ES-I3 (cell line): ENCODE results near the gene CBFB.
"Not testable (repeated sequence)": the region's sequence is repeated elsewhere in the genome, so short reads cannot be mapped to it uniquely, and the experiment has no call there.

ENCODE experiments used
- H3K36me3 ChIP-seq: 2 replicates; pipeline ENCODE4 v1.6.1; 2013; ENCODE audit warnings: mild to moderate bottlenecking, low read length, control low read depth, moderate library complexity; ENCODE audit not compliant: insufficient read depth
- H3K4me1 ChIP-seq: 2 replicates; pipeline ENCODE4 v1.6.1; 2013; ENCODE audit warnings: mild to moderate bottlenecking, control low read depth, low read length; ENCODE audit not compliant: insufficient read depth
- H3K9ac ChIP-seq: 2 replicates; pipeline ENCODE4 v1.6.1; 2013; ENCODE audit warnings: low read depth, mild to moderate bottlenecking, low read length, moderate library complexity
- H3K9me3 ChIP-seq: 2 replicates; pipeline ENCODE4 v1.6.1; 2013; ENCODE audit warnings: mild to moderate bottlenecking, low read length, moderate library complexity; ENCODE audit not compliant: control insufficient read depth, insufficient read depth

The CBFB gene

GRCh38 chr16:67028696-67029253, at the start of gene CBFB:
Gene CBFB (plus strand): TSS chr16:67029149. CDS start chr16:67029408, 259 bp downstream.
- peaks cover 4% of the 10 kb centered on the region; the same call in 1 of the 2 replicates for H3K4me1 ChIP-seq
- H3K36me3 ChIP-seq = no peaks in the 10 kb centered on the region
- H3K9me3 ChIP-seq = no peaks in the 10 kb centered on the region
- peak within 1 kb of the TSS; percentile 93 for H3K9ac ChIP-seq

DNA sequence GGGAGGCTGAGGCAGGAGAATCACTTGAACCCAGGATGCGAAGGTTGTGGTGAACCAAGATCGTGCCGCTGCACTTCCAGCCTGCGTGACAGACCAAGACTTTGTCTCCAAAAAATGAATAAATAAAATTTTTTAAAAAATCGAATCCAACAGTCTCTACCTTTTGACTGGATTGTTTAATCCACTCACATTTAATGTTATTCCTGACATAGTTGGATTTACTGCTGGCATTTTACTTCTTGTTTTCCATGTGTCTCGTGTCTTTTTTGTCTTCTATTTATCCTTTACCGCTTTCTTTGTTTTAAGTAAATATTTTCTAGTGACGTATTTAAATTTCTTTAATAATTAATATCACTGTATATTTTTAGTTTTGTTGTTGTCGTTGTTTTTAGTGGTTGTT, 45.9 kb upstream of the CBFB start:
- Histone ChIP-seq H3K9me3 (no peaks in the 10 kb centered on the region), H3K36me3 (no peaks in the 10 kb centered on the region), H3K4me1 (no peaks in the 10 kb centered on the region), H3K9ac (no peak overlapping the region)

GRCh38 chr16:66984892-66985311, 44.0 kb upstream of the CBFB start:
- Histone ChIP-seq H3K36me3 (no peaks in the 10 kb centered on the region), H3K9ac (no peak overlapping the region)

DNA sequence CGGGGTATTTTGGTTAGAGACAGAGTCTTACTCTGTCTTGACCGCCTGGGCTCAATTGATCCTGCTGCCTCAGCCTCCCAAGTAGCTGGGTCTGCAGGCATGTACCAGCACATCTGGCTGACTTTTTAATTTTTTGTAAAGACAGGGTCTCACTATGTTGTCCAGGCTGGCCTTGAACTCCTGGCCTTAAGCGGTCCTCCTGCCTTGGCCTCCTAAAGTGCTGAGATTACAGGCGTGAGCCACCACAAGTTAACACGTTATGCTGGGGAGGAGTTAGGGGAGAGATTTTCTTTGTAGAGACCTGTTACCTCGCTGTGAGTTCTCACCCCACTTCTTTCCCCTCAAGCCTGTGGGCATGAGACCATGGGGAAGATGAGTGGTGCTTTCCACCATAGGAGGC, 42.4 kb upstream of the CBFB start:
- no peaks in the 10 kb centered on the region for H3K9me3 ChIP-seq
- H3K9ac ChIP-seq = no peak overlapping the region
- no peaks in the 10 kb centered on the region for H3K36me3 ChIP-seq
- no peaks in the 10 kb centered on the region for H3K4me1 ChIP-seq

More at GRCh38 chr16:66984892-66985311, 44.0 kb upstream of the CBFB start:
- no peaks in the 10 kb centered on the region for H3K4me1 ChIP-seq
- H3K9me3 ChIP-seq = no peaks in the 10 kb centered on the region

GRCh38 chr16:66988197-66988788, 40.7 kb upstream of the CBFB start, which contains the start of gene CES4A:
Gene CES4A (plus strand): TSS chr16:66988589. CDS start chr16:66988773, 184 bp downstream.
- no peaks in the 10 kb centered on the region for H3K9me3 ChIP-seq
- H3K9ac ChIP-seq = no peak within 1 kb of the TSS
- H3K4me1 ChIP-seq = no peaks in the 10 kb centered on the region
- no peaks in the 10 kb centered on the region for H3K36me3 ChIP-seq

DNA sequence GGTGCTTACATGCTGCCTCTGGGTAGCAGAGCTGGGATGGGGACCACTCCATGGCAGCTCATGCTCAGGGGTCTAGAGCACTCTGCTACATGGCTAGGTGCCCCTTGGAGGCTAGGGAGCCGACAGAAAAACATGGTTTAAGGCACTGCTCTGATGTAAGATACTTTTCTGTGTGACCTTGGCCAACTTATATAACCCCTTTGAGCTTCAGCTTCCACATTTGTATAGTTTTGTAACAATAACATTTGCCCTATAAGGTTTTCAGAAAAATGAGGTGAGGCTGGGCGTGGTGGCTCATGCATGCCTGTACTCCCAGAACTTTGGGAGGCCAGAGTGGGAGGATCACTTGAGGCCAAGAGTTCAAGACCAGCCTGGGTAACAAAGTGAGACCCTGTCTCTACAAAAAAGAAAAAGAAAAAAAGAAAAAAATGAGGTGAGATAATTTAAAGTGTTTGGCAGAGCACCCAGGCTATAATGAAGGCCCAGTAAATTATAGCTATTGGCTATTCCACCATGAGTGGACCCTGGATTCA, 37.3 kb upstream of the CBFB start:
- no peaks in the 10 kb centered on the region for H3K36me3 ChIP-seq
- no peaks in the 10 kb centered on the region for H3K9me3 ChIP-seq
- H3K4me1 ChIP-seq = no peaks in the 10 kb centered on the region
- no peak overlapping the region for H3K9ac ChIP-seq

DNA sequence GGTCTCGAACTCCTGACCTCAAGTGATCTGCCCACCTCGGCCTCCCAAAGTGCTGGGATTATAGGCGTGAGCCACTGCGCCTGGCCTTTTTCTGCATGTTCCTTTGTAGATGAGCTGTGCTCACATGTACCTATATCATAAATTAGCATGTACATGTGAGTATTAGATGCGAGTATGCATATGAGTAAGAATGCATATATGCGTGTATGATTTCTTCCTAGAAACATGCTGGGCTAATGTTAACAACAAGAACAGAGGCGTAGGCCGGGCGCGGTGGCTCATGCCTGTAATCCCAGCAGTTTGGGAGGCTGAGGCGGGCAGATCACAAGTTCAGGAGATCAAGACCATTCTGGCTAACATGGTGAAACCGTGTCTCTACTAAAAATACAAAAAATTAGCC, 35.4 kb upstream of the CBFB start:
- H3K9me3 ChIP-seq, H3K4me1 ChIP-seq, H3K9ac ChIP-seq, H3K36me3 ChIP-seq: not testable (repeated sequence)

GRCh38 chr16:66996324-66996982, 32.5 kb upstream of the CBFB start:
- no peaks in the 10 kb centered on the region for H3K36me3 ChIP-seq
- peaks cover 2% of the 10 kb centered on the region; the same call in 1 of the 2 replicates for H3K4me1 ChIP-seq
- H3K9me3 ChIP-seq = no peaks in the 10 kb centered on the region
- no peak overlapping the region for H3K9ac ChIP-seq

DNA sequence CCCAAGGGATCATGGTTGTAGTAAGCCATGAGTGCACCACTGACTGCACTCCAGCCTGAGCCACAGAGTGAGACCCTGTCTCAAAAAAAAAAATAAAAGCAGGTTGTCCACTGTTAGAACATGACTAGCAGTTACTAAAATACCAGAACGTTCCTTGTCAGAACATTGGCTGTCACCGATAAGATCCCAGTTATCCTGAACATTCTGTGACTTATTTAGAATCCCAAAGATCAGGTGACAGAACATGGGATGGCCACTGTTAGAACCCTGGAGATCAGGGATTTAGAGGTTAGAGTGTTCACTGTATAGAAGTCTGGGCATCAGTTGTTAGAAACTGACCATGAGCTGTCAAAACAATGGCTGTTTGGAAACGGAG, 32.0 kb upstream of the CBFB start:
- H3K9ac ChIP-seq = no peak overlapping the region
- H3K9me3 ChIP-seq = no peaks in the 10 kb centered on the region
- no peaks in the 10 kb centered on the region for H3K36me3 ChIP-seq
- peaks cover 3% of the 10 kb centered on the region; the same call in 1 of the 2 replicates for H3K4me1 ChIP-seq

- Histone ChIP-seq H3K9ac (peak overlapping the region; percentile 77), H3K9me3 (no peaks in the 10 kb centered on the region), H3K36me3 (no peaks in the 10 kb centered on the region), H3K4me1 (peaks cover 3% of the 10 kb centered on the region; the same call in 1 of the 2 replicates)
Measured at GRCh38 chr16:67000384-67001351, 28.3 kb upstream of the CBFB start.

GRCh38 chr16:67001726-67002125, 27.2 kb upstream of the CBFB start:
- Histone ChIP-seq H3K9me3 (no peaks in the 10 kb centered on the region), H3K36me3 (no peaks in the 10 kb centered on the region), H3K4me1 (peaks cover 5% of the 10 kb centered on the region; the same call in 1 of the 2 replicates), H3K9ac (no peak overlapping the region)

DNA sequence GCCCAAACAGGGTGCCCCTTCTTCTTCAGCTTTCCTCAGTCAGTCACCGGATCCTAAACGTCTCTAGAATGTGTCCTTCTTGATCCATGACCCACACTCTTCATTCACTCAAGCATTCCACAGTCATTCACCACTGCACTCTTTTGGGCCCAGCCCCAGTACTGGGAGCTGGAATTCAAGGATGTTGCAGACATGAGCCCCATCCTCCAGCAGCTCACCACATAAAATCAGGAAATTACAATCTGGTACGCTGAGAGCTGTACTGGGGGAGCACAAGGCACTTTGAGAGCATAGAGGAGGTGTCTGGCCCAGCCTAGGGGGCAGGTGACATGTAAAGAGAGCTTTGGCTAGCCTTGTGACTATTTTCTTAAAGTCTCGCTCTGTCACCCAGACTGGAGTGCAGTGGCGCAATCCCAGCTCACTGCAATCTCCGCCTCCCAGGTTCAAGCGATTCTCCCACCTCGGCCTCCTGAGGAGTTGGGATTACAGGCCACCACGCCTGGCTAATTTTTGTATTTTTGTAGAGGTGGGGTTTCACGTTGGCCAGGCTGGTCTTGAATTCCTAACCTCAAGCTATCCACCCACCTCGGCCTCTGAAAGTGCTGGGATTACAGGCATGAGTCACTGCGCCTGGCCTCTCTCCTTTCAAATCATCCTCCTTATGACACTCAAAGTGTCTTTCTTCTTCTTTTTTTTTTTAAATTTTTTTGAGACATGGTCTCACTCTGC, 21.9 kb upstream of the CBFB start:
- peaks cover 7% of the 10 kb centered on the region for H3K4me1 ChIP-seq
- H3K9me3 ChIP-seq = no peaks in the 10 kb centered on the region
- no peak overlapping the region for H3K9ac ChIP-seq
- H3K36me3 ChIP-seq = no peaks in the 10 kb centered on the region

- Histone ChIP-seq H3K36me3 (no peaks in the 10 kb centered on the region), H3K4me1 (peaks cover 11% of the 10 kb centered on the region), H3K9ac (no peak overlapping the region), H3K9me3 (no peaks in the 10 kb centered on the region)
Measured at GRCh38 chr16:67009158-67009557, 19.8 kb upstream of the CBFB start.
